IPS DF 19.7 (cell line): ENCODE data around the gene HTR1D.
"Not testable (repeated sequence)": the region's sequence is repeated elsewhere in the genome, so short reads cannot be mapped to it uniquely, and the experiment has no call there.

ENCODE experiments used
- DNase-seq: peaks from one replicate; pipeline ENCODE4 v3.0.0-alpha.2; 2013; ENCODE audit warnings: low read depth, low spot score

HTR1D gene, protein sequence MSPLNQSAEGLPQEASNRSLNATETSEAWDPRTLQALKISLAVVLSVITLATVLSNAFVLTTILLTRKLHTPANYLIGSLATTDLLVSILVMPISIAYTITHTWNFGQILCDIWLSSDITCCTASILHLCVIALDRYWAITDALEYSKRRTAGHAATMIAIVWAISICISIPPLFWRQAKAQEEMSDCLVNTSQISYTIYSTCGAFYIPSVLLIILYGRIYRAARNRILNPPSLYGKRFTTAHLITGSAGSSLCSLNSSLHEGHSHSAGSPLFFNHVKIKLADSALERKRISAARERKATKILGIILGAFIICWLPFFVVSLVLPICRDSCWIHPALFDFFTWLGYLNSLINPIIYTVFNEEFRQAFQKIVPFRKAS

DNA sequence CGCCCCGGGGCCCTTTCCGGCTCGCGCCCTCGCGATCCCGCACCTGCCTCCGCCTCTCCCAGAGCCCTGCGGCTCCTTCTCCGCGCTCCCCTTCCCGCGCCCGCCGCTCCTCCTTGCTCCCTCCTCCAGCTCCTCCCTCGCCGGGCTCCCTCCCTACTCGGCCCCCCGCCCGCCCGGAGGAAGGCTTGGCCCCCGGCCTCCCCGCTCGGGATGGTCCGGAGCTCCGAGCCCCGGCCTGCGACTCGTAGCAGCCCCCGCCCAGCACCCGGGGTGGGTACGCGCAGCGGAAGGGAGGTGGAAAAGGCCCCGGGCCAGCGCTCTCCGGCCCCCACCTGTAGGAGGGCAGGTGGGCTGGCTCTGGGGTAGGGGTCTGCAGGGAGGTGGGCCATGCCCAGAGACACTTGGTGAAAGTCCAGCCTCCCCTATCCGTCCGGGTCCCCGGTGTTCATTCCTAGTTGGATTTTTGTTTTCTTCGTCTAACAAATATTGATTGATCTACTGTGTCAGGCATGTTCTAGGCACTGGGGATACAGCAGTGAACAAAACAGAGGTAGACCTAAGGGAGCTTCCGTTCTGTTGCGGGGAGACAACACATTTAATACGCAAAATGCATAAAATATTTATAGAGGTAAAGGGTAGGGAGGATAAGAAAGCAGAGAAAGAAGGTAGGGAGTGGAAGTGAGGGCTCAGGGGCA, at the start of gene HTR1D:
TSS of gene HTR1D (minus strand) at position 82 of the 695 bp plus-strand sequence. CDS start 23,283 bp downstream, outside the sequence.
- DNase-seq: no peak

DNA sequence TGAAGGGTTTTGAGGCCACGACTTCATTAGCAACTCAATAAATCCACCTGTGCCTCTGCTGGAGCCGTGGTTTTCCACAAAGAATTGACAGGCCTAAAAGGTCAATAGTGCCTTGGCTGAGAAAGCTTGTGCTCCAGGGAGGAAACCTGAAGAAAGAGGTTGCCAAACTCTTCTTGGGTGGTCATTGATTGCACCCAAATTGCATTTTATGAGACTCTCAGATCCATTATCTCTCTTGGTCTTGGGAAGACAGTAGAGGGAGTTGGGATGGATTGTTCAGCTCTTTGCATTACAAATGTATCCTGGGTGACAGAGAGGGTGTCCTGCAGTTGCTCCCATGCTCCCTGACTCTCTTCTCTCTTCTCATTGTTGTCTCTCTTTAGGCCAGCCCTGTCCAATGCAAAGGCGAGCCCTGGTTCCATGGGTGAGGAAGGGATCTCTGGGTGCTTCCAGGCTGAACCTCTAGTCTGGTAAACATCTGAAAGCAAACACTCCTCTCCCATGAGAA, 46.1 kb upstream of the HTR1D start:
- peak; percentile 72 for DNase-seq

DNA sequence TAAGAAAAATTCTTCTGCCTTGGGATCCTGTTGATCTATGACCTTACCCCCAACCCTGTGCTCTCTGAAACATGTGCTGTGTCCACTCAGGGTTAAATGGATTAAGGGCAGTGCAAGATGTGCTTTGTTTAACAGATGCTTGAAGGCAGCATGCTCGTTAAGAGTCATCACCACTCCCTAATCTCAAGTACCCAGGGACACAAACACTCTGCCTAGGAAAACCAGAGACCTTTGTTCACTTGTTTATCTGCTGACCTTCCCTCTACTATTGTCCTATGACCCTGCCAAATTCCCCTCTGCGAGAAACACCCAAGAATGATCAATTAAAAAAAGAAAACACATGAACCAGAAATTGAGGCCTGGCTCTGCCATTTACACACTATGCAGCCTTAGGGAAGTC, 40.8 kb upstream of the HTR1D start:
- DNase-seq: not testable (repeated sequence)

DNA sequence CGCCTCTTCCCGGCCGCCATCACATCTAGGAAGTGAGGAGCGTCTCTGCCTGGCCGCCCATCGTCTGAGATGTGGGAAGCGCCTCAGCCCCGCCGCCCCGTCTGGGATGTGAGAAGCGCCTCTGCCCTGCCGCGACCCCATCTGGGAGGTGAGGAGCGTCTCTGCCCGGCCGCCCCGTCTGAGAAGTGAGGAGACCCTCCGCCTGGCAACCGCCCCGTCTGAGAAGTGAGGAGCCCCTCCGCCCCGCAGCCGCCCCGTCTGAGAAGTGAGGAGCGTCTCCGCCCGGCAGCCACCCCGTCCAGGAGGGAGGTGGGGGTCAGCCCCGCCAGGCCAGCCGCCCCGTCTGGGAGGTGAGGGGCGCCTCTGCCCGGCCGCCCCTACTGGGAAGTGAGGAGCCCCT, 40.1 kb upstream of the HTR1D start:
- DNase-seq: not testable (repeated sequence)

DNA sequence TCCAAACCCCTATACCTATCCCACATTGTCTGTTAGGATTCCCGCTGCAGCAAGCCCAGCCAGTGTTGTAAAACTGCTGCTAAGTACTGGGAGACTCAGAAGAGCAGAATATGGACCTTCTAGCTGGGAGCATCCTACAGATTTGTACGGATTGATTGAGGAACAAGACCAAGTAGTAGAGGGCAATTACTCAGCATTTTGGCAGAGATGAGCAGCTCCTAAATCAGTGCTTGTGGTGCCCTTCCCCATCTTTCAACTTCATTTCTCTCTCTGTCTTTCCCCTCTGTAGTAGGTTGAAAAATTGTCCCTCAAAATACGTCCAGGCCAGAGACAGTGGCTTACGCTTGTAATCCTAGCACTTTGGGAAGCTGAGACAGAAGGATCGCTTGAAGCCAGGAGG, 37.3 kb upstream of the HTR1D start:
- no peak for DNase-seq

DNA sequence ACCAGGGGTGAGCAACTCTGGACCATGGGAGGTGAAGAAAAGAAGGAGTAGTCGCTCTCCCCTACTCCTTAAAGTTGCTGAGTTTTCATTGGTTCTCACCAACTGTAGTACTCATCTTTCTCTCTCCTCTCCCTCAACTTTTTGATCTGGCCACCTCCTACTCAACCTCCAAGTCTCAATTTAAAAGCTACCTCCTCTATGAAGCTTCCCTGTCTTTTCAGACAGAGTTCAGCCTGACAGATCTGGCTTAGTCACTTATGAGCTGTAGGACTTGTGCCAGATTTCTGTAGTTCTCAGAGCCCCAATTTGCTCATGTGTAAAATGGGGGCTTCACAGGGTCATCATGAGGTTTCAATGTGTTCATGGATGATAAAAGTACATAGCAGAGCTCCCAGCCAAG, 34.5 kb upstream of the HTR1D start:
- DNase-seq: no peak

DNA sequence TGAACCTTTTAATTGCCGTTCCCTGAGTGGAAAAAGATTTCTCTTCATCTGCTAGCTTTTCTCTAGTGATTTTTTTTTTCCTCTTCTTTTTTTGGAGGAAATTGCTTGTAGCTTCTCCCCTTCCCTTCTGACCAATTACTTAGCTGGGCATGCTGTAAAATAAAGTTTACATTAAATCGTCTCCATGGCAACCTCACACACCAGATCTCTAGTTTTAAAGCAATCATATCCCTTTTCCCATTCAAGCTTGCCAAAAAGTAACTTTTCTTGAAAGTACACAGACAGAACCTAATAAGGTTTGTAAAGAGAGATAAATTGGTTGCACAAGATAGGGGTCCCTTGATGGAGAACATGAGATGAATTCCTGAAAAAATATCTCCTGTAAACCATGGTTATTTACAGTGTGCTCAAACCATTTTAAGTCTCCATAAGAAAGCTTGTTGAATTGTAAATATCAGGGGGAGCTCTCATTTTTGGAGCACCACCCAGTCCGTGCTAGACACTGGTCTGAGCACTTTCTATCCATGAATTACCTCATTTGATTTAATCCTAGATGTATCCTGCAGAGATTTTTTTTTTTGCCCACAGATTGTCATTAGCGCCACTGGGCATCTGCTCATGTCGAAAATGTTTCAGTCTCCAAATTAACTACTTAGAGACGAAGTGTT, 32.6 kb upstream of the HTR1D start:
- DNase-seq: no peak

DNA sequence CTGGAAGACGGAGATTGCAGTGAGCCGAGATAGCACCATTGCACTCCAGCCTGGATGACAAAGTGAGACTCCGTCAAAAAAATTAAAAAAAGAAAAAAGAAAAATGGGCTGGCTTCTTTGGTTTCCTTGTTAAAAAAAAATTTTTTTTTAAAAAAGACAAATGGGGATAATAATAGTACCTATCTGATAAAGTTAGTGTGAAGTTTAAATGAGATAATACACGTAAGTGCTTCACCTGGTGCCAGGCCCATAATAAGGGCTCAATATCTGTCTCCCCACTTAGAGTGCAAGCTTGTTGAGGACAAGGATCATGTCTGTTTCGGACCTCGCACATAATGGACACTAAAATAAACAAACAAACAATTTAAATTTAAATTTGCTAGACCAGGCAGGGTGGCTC, 30.0 kb upstream of the HTR1D start:
- no peak for DNase-seq

DNA sequence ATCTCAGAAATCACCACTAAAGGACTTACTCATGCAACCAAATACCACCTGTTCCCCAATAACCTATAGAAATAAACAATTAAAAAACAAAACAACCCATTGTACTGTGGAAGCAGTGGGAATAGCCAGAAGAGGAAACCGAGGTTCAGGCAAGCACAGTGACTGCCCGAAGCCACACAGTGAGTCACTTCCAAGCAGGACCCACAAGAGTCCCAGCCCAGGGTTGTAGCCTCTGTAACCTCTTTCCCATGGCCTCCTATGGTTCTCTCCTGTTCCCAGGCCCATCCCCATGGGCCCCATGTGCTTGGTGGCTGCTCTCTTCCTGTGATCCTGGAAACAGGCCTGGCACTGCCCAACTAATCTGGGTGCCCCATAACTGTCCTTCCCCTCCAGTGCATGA, 29.0 kb upstream of the HTR1D start:
- no peak for DNase-seq

DNA sequence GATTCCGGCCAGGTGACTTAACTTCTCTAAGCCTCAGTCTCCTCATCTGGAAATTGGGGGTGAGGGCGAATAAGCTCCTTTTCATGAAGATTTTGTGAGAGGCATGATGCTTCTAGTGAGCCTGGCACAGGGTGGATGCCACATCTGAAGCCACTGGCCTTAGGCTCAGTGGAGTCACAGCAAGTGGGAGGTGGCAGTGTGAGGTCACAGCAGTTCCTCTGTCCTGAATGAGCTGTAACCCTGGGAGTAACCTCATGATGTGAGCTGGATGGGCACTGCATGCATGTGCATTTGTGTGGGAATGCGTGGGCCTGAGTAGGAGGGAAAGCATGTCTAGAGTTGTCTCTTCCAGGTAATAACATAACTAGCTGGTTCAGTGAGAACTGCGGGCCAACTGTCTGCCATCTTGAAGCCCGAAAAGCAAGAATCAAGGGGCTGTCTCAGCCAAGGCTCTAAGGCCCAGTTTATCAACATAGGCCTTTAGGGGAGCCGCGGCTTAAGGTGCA, 27.0 kb upstream of the HTR1D start:
- no peak for DNase-seq

DNA sequence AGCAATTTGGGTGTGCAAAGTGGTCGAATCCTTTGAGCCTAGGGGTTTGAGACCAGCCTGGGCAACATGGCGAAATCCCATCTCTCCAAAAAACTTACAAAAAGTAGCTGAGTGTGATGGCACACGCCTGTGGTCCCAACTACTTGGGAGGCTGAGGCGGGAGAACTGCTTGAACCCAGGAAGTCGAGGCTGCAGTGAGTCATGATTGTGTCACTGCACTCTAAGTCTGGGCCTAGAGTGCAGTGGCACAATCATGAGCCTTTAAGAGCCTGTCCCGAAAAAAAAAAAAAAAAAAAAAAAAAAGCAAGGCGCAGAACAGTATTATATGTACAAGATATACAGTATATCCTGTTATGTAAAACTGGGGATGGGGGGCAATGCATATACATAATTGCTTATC, 25.1 kb upstream of the HTR1D start:
- no peak for DNase-seq

DNA sequence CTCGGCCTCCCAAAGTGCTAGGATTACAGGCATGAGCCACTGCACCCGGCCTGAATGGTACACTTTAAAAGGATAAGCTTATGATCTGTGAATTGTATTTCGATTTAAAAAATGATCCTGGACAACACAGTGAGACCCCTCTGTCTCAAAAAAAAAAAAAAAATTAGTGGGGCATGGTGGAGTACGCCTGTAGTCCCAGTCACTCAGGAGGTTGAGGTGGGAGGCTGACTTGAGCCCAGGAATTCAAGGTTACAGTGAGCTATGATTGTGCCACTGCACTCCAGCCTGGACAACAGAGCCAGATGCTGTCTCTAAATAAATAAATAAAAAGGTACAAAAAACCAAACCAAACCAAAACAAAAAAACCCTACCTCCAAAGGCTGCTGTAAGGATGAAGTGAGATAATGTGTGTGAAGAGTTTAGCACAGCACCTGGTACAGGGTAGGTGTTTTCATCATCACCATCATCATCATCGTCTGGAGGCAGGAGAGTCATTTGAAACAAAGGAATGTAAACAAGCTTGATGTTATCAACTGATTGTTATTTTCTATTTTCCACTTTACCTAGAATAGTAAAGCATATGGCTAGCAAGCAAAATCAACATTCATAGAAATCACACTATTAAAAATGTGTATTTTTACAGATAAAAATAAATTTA, 22.5 kb upstream of the HTR1D start:
- DNase-seq: no peak

DNA sequence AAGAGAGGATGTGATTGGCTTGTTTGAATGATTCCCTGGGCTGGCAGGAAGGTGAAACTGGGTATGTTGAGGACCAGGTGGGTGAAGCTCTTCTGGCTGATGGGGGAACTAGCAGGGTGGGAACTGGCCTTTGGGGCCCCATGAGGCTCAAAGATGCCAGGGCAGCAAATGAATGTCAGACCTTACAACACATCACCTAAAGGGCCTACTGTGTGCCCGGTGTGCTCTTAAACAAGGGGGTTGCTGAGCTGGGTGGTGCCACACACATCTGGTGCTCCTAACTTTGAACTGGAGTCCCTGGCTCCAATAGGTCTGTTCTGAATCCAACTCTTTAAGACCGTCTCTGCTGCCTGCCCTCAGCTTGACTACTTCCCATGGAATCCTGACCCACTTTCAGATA, 21.3 kb upstream of the HTR1D start:
- DNase-seq: no peak

DNA sequence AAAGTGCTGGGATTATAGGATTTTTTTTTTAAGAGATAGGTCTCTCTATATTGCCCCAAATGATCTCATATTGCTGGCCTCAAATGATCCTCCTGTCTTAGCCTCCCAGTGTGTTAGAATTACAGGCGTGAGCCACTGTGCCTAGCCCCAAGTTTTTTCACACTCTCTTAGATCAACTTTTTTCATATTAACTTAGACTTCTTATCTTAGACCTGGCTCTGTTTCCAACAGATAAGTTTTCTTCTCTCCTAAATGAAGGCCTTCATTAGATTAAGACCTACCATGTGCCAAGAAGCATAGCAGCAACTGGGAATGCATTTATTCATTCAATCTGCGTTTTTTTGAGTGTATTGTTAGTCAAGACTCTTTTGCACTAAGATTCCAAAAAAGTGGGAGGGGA, 20.2 kb upstream of the HTR1D start:
- DNase-seq: no peak

DNA sequence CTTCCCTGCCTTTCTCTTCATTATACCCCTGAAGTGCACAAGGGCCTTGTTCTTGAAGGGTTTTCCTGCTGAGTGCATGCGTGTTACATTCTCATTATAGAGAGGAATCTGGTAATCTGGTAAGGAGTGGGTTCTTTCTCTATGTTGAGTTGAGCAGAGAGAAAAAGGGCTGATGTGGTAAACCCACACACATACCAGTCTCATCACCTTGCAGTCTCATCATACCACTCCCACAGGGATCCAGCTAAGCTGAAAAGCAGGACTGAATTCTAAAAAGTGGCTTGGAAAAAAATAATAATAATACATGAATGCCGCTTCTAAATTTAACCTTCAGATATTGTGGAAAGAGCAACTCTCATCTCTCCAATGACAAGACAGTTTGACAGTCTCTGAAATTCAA, 10.5 kb upstream of the HTR1D start:
- DNase-seq: no peak

DNA sequence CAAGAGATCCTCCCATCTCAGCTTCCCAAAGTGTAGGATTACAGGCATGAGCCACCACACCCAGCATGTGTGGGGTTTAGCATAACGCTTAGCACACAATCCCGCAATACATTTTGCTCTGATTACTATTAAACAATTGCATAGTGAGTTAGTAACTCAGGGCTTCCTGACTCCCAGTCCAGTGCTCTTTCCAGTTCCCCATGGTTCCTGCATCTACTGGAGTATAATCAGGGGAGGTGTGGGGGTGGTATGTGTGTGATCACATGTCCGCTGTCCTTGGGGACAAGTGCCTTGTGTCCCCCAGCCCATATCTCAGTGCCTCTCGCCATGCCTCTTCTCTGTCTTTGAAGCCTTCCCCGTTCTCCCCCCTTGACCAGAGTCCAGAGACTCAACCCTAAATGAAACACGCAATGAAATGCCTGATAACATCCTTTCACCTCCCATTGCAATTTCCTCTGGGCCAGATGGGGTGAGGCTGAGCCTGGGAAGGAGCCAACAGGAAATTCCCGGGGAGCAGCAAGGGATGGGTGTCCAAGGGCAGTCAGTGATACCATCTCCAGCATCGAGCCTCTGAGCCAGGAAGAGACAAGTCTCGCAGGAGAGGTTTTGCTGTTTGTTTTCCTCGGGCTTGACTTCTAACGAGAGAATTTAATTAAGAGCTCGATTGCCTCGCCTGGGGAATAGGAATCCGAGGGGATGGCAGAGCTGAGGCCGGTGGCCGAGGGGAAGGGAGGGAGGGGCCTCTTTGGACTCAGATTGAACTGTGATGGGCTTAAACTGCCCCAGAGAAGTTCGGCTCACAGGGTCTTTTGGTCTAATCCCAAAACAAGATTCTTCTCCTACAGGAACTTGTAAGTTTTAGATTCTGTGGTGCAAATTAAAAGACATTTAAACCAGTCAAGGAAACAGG, 7.7 kb upstream of the HTR1D start:
- no peak for DNase-seq

DNA sequence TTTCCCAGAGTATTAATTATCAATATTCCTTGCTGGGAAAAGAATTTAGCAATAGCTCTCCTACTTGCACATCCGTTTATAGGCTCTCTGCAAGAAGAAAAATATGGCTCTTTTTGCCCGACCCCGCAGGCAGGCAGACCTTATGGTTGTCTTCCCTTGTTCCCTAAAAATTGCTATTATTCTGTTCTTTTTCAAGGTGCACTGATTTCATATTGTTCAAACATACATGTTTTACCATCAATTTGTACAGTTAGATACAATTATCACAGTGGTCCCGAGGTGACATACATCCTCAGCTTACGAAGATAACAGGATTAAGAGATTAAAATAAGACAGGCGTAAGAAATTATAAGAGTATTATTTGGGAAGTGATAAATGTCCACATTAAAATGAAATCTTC, 6.7 kb upstream of the HTR1D start:
- not testable (repeated sequence) for DNase-seq

DNA sequence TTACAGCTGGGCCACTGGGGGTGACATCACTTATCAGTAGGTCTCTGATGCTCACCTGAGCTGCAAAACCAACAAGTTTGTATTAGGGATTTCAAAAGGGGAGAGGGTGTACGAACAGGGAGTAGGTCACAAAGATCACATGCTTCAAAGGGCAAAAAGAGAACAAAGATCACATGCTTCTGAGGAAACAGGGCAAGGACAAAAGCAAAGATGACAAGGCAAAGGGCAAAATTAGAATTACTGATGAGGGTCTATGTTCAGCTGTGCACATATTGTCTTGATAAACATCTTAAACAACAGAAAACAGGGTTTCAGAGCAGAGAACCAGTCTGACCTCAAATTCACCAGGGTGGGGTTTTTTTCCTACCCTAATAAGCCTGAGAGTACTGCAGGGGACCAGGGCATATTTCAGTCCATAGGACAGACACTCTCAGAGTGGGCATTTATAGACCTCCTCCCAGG, 6.2 kb upstream of the HTR1D start:
- not testable (repeated sequence) for DNase-seq

DNA sequence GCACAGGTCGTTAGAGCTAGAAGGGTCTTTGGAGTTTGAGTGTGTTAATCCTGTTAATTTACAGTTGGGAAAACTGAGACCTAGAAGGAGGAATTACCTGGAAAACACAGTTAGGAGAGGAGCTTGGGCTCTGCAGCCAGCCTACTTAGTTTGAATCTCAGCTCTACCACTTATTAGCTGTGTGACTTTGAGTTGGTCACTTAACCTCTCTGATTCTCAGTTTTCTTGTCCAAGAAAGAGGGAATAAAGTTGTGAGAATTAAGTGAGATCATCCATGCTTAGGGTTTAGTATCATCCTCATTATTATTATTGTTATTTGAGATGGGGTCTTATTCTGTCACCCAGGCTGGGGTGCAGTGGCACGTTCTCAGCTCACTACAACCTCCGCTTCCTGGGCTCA, 5.4 kb upstream of the HTR1D start:
- no peak for DNase-seq

DNA sequence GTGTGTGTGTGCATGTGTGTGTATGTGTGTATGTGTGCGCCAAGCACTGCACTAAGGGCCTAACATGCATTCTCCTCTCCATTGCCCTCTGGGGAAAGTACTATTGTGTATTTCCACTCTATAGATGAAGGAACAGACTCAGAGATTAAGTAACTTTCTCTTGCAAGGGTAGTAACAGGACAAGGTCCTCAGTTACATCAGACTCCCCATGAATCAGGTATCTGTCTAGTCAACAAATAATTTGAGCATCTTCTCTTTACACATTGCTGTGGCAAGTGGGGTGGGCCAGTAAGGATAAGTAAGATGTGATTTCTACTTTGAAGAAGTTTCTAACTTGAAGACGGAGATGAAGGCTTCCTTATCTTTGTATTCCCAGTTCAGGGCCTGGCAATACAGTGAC, 5.0 kb upstream of the HTR1D start:
- no peak for DNase-seq

DNA sequence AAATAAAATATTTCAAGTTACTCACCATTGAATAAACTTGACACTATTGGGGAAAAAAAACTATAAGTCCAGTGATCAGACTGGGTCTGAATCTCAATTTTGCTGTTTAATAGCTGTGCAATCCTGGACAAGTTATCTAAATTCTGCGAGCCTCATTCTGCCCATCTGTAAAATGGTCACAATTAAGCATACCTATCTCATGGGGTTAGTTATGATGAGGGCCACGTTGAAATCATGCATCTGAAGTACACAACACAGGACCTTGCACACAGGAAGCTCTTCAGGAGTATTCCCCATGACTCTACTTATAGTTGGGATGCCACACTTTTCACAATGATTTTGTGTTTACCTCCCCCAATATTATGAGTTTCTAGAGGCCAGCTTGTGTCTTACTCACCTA, 3.8 kb upstream of the HTR1D start:
- DNase-seq: no peak
